ENCODE data around the gene JMJD1C.
"Not testable (repeated sequence)": the region's sequence is repeated elsewhere in the genome, so short reads cannot be mapped to it uniquely, and the experiment has no call there.

JMJD1C gene

DNA sequence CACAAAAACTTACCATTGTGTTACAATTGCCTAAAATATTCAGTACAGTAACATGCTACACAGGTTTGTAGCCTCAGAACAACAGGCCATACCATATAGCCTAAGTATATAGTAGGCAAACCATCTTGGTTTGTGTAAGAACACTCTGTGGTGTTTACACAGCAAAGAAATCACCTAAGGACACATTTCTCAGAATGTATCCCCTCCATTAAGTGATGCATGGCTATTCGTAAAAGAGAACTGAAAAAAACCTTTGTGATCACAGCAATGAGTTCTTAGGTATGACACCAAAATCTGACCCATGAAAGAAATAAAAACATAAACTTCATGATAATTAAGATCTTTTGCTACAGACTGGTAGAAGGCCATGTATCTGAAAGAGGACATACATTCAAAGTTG, 121.5 kb downstream of the JMJD1C start:
- no peak for FAIRE-seq

DNA sequence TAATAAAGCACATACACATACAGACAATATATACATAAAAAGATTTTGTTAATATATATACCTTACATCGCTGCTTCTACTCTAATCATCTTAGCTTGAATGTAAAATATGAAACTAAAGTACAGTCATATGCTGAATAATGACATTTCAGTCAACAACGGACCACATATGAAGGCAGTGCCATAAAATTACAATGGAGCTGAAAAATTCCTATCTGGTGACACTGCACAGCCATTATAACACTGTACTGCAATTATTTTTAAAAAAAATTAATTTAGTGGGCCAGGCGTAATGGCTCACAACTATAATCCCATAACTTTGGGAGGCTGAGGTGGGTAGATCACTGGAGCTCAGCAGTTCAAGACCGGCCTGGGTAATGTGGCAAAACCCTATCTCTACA, 122.3 kb downstream of the JMJD1C start:
- no peak for FAIRE-seq

DNA sequence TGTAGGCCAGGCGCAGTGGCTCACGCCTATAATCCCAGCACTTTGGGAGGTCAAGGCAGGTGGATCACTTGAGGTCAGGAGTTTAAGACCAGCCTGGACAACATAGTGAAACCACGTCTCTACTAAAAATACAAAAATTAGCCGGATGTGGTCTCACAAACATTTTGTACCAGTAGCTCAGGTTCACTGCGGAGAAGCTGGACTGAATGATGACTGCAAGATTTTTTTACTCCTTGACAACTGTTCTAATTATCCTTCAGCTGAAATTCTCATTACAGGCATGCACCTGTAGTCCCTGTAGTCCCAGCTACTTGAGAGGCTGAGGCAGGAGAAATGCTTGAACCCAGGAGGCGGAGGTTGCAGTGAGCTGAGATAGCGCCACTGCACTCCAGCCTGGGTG, 126.1 kb downstream of the JMJD1C start:
- not testable (repeated sequence) for FAIRE-seq

DNA sequence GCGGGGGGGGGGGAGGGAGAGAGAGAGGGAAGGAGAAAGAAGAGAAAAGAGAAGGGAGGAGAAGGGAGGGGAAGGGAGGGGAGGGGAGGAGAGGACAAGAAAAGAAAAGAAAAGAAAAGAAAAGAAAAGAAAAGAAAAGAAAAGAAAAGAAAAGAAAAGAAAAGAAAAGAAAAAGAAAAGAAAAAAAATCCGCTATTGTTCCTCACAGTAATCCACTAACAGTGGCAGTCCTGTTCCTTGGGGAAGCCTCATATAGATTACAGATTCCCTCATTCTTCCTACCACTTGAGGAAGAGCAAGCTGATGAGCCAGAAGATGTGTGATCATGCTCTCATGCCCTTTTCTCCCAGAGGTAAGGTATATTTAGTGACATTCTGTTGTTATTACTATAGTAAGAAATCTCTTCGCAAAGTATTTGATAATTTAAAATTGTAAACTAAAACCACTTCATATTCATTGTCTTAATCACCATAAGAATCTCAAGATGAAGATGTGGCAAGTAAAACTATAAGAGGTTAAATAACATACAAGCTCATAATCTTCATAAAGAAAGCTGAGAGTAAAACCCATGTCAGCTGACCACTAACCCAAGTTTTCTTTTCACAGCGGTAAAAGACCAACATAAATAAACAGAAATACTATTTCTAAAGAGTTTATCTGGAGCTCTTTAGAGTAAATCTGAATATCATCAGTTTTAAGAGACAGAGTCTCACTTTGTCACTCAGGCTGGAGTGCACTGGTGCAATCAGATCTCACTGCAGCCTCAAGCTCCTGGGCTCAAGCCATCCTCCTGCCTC, 128.1 kb downstream of the JMJD1C start:
- FAIRE-seq: no peak

GRCh38 chr10:63331586-63331985, 134.2 kb downstream of the JMJD1C start:
- no peak for FAIRE-seq

DNA sequence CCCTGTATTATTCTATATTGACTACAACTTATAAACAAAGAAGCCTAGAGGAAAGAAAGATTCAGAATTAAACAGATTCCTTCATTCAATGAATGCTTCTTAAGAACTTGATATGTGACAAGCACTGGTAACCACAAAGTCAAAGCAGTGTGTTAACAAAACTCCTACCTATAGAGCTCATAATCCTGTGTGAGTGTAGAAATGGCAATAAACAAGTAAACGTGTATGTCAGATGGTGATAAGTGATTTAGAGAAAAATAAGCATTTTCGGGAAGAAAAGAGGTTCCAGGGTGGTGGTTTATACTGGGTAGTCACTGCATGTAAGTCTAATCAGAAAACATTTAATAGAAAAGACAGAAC, 141.3 kb downstream of the JMJD1C start:
- no peak for FAIRE-seq

GRCh38 chr10:63323701-63324494, 141.9 kb downstream of the JMJD1C start:
- FAIRE-seq: no peak

DNA sequence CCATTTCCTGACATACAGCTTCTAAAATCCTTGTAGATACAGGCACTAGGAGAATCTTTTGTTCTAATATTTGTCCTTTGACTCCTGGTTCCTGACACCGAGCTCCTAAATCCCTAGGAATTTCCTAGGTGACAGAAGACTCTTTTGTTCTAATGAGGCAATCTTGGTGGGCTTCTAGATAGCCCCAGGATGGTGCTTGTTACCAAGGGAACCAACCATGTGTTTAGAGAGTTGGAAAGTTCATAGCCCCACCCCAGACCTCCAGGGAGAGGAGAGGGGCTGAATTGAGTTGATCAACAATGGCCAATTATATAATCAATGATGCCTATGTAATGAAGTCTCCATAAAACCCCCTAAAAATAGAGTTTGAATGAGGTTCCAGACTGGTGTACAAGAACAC, 145.1 kb downstream of the JMJD1C start:
- FAIRE-seq: no peak

DNA sequence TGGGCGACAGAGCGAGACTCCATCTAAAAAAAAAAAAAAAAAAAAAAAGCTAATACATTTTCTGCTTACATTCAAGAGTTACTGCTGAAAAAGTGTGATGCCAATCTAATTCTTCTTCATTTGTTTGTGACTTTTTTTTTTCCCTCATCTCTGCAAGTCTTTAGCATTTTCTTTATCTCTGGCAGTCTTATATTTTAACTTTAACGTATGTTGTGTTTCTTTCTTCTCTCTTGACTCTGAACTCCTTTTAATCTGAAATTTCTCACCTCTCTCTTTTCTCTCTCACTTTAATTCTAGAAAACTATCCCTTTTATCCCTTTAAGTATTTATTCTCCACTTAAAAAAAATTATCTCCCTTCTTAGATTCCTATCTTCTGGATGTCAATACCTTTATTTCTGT, 146.5 kb downstream of the JMJD1C start:
- no peak for FAIRE-seq

DNA sequence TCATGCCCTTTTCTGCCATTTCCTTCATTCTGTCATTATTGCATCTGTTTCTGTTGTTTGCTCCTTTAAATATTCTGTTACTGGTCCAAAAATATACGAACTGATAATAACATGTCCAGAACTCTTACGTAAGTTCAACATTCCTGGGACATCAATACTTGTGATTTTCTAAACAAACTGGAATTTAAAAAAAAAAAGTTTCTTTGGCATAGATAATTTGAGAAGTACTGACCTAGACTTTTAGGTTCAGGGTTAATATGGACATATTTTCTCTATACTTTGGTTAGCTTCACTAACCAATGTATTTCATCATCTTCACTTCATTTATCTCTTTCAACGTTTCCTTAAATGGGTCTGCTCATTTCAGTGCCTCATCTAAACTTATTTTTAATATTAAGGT, 147.3 kb downstream of the JMJD1C start:
- no peak for FAIRE-seq

GRCh38 chr10:63314020-63314419, 151.8 kb downstream of the JMJD1C start:
- FAIRE-seq: no peak

DNA sequence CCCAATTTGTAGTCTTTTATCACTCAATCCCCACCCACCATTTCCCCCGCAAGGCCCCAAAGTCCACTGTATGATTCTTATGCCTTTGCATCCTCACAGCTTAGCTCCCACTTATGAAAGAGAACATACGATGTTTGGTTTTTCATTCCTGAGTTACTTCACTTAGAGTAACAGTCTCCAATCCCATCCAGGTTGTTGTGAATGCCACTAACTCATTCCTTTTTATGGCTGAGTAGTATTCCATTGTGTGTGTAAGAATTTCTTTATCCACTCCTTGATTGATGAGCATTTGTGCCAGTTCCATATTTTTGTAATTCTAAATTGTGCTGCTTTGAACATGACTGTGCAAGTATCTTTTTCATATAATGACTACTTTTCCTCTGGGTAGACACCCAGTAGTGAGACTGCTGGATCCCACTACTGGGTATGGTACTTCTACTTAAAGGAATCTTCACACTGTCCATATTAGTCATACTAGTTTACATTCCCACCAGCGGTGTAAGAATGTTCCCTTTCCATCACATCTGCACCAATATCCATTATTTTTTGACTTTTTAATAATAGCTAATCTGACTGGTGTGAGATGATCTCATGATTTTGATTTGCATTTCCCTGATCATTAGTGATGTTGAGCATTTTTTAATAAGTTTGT, 152.6 kb downstream of the JMJD1C start:
- no peak for FAIRE-seq

- no peak for FAIRE-seq
Measured at GRCh38 chr10:63308628-63309027, 157.1 kb downstream of the JMJD1C start.

DNA sequence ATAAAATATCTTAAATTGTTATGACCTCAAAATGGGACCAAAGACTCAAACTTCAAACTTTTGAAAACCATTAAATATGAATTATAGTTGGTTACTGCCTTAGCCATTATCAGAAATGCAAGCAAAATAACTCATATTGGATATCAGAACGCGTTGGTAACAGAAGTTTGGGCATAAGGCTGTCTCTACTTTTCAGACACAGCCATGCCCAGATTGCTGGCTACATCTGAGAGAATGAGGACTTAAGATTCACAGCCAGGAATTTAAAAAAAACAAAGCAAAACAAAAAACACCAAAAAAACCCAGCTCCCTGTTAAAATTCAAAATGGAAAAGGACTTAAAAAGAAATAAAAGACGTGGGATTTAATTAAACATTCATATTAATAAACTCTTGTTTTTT, 161.6 kb downstream of the JMJD1C start:
- FAIRE-seq: no peak

DNA sequence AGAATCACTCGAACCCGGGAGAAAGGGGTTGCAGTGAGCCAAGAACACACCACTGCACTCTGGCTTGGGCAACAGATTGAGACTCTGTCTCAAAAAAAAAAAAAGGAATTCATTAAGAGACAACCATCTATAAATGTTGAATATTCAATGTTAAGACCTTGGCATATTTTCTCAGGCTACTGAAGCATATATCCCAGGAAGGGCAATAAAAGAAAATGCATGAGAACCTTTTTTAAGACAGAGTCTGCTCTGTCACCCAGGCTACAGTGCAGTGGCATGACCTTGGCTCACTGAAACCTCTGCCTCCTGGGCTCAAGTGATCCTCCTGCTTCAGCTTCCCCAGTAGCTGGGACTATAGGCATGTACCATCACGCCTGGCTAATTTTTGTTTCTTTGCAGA, 165.0 kb downstream of the JMJD1C start:
- no peak for FAIRE-seq

DNA sequence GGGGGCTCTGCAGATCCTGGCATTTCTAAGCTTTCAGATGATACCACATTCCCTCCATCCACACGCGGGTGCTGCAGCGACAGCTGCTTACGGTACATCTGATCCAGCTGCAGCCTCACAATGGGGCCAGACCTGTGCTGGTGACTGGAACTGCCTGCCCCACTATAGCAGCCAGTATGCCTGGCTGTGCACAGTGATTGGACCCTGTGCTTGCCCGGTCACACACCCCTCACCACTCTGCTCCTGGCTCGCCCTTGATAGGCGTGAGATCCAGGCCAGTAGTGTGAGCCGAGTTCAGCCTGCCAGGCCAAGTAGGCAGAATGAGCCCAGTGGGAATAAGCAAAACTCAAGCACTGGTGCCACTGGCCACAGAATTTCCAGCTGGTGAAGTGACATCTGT, 167.8 kb downstream of the JMJD1C start:
- FAIRE-seq: no peak

DNA sequence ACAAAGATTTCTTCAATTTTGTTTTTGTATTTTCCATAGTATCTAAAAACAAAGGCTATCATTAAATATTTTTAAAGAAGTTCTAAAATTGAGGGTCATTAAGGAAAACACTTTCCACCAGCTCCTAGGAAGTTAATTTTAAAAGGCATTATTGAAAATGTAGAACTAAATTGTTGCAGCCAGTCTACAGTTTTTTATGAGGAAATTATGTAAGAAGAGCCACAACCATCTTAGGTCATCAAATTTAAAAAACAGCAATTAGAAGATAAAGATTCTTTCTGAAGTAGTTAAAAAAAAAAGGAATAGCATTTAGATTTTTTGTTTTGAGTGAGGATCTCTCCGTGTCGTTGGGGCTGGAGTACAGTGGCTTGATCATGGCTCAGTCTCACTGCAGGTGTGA, 171.0 kb downstream of the JMJD1C start:
- FAIRE-seq: no peak

GRCh38 chr10:63292847-63293246, 172.9 kb downstream of the JMJD1C start:
- not testable (repeated sequence) for FAIRE-seq

DNA sequence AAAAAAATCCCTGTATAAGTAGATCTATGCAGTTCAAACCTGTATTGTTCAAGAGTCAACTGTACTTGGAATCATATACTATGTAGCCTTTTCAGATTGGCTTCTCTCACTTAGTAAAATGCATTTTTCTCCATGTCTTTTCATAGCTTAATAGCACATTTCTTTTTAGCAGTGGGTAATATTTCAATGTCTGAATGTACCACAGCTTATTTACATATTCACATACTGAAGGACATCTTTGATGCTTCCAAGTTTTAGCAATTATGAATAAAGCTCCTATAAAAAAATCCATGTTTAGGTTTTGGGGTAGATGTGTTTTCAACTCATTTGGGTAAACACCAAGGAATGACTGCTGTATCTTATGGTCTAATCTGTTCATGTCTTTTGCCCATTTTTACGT, 177.6 kb downstream of the JMJD1C start:
- no peak for FAIRE-seq

GRCh38 chr10:63286754-63287264, 179.0 kb downstream of the JMJD1C start:
- no peak for FAIRE-seq

GRCh38 chr10:63286340-63286739, 179.4 kb downstream of the JMJD1C start:
- FAIRE-seq: no peak

DNA sequence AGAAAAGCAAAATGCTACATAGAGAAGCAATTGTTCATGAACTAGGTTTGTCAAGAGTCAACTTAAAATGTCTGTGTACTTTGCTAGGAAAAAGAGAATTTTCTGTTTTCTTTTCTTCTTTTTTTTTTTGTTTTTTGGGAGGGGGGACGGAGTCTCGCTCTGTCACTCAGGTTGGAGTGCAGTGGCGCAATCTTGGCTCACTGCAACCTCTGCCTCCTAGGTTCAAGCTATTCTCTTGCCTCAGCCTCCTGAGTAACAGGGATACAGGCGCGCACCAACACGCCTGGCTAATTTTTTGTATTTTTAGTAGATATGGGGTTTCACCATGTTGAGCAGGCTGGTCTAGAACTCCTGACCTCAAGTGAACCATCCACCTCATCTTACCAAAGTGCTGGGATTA, 181.9 kb downstream of the JMJD1C start:
- not testable (repeated sequence) for FAIRE-seq

- no peak for FAIRE-seq
Measured at GRCh38 chr10:63283093-63283492, 182.7 kb downstream of the JMJD1C start.

GRCh38 chr10:63281967-63282366, 183.8 kb downstream of the JMJD1C start:
- no peak for FAIRE-seq

All from TTC549 (cell line).